ENCODE results near the gene TCL1A. TPM values are rescaled to one million over a fixed set of nuclear protein-coding genes. Genes with fewer than 3 reads are reported as not detected.

The TCL1A gene
- total and polyA plus RNA-seq, 4 donors: 0.14 to 17.2 (median 0.68) TPM

DNA sequence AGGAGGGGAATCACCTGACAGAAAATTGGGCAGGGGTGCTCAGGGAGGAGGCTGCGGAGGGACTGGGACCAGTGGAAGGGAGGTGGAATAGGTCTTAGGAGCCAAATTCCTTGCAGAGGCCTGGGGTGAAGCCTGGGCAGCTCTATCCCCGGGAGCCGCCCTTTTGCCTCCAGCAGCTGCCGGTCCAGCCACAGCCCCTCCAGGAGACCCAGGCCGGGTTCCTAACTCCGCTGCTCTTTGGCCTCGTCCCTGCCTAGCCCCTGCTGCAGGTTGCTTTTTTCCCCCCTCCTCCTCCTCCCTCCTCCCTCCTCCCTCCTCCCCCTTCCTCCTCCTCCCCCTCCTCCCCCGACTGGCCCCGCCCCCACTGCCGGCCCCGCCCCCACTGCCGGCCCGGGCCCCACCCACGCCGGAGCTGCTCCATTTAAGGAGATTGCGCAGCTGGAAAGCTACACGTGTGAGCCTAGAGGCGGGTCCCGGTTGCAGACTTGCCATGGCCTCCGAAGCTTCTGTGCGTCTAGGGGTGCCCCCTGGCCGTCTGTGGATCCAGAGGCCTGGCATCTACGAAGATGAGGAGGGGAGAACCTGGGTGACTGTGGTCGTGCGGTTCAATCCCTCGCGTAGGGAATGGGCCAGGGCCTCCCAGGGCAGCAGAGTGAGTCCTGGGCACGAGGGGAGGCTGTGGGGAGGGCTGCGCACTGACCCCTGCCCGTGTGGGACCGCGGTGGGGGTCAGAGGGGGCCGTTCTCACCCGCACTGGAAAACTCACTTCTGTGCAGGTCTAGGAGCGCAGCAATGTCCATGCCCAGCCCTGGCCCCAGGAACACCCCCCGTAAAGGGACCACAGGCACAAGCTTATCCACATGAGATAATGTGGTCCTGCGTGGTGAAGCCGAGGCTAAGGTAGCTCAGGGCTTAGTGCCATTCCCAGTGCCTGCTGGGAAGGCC is 27.7 kb downstream of the TCL1A start, which contains the start of gene TCL1B:
TSS of gene TCL1B (plus strand) at position 449 of the 945 bp plus-strand sequence. CDS start at position 491, 42 bp downstream.
- H3K36me3 ChIP-seq (ENCODE audit: control insufficient read depth in 4 of 4, insufficient read depth in 3 of 4, low read depth in 1 of 4, low read length in 3 of 4): no peaks in the 10 kb centered on the region
- no peak for DNase-seq (ENCODE audit: low spot score)
- peaks cover 0 to 3% (median 0%) of the 10 kb centered on the region in 4 donors for H3K27me3 ChIP-seq (ENCODE audit: control insufficient read depth in 4 of 4, insufficient read depth in 4 of 4, low read length in 3 of 4)
- H3K9me3 ChIP-seq (ENCODE audit: control insufficient read depth in 4 of 4, low read length in 3 of 4): no peaks in the 10 kb centered on the region
- H3K27ac ChIP-seq (ENCODE audit: low read depth in 1 of 2, low read length in 2 of 2): no peak within 1 kb of the TSS
- no peaks in the 10 kb centered on the region for H3K4me1 ChIP-seq (ENCODE audit: control insufficient read depth in 4 of 4, insufficient read depth in 4 of 4, low read length in 3 of 4)
- TF ChIP-seq HNF4G (IDR thresholded peaks at IDR 0.05) (no peak), SP1 (IDR thresholded peaks at IDR 0.05) (no peak), NR2F2 (IDR thresholded peaks at IDR 0.05) (no peak), GABPA (IDR thresholded peaks at IDR 0.05 in 1 of 2, conservative IDR thresholded peaks at IDR 0.05 in 1 of 2) (no peak), EGR1 (IDR thresholded peaks at IDR 0.05; ENCODE audit: low read depth in 2 of 2) (no peak), YY1 (IDR thresholded peaks at IDR 0.05) (no peak), RAD21 (IDR thresholded peaks at IDR 0.05) (no peak)
- TF ChIP-seq, protein P1, sequence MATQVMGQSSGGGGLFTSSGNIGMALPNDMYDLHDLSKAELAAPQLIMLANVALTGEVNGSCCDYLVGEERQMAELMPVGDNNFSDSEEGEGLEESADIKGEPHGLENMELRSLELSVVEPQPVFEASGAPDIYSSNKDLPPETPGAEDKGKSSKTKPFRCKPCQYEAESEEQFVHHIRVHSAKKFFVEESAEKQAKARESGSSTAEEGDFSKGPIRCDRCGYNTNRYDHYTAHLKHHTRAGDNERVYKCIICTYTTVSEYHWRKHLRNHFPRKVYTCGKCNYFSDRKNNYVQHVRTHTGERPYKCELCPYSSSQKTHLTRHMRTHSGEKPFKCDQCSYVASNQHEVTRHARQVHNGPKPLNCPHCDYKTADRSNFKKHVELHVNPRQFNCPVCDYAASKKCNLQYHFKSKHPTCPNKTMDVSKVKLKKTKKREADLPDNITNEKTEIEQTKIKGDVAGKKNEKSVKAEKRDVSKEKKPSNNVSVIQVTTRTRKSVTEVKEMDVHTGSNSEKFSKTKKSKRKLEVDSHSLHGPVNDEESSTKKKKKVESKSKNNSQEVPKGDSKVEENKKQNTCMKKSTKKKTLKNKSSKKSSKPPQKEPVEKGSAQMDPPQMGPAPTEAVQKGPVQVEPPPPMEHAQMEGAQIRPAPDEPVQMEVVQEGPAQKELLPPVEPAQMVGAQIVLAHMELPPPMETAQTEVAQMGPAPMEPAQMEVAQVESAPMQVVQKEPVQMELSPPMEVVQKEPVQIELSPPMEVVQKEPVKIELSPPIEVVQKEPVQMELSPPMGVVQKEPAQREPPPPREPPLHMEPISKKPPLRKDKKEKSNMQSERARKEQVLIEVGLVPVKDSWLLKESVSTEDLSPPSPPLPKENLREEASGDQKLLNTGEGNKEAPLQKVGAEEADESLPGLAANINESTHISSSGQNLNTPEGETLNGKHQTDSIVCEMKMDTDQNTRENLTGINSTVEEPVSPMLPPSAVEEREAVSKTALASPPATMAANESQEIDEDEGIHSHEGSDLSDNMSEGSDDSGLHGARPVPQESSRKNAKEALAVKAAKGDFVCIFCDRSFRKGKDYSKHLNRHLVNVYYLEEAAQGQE (IDR thresholded peaks at IDR 0.05): no peak
- TF ChIP-seq, protein P2, sequence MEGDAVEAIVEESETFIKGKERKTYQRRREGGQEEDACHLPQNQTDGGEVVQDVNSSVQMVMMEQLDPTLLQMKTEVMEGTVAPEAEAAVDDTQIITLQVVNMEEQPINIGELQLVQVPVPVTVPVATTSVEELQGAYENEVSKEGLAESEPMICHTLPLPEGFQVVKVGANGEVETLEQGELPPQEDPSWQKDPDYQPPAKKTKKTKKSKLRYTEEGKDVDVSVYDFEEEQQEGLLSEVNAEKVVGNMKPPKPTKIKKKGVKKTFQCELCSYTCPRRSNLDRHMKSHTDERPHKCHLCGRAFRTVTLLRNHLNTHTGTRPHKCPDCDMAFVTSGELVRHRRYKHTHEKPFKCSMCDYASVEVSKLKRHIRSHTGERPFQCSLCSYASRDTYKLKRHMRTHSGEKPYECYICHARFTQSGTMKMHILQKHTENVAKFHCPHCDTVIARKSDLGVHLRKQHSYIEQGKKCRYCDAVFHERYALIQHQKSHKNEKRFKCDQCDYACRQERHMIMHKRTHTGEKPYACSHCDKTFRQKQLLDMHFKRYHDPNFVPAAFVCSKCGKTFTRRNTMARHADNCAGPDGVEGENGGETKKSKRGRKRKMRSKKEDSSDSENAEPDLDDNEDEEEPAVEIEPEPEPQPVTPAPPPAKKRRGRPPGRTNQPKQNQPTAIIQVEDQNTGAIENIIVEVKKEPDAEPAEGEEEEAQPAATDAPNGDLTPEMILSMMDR (IDR thresholded peaks at IDR 0.05; ENCODE audit: low read depth, low read length, missing input control): no peak
- H3K9ac ChIP-seq (ENCODE audit: low read depth in 1 of 2, low read length in 2 of 2): no peak within 1 kb of the TSS
- 77% methylated on average over 37 of the region's 38 CpGs for WGBS
- H3K4me3 ChIP-seq (ENCODE audit: low read depth in 1 of 3, low read length in 3 of 3): no peak within 1 kb of the TSS

DNA sequence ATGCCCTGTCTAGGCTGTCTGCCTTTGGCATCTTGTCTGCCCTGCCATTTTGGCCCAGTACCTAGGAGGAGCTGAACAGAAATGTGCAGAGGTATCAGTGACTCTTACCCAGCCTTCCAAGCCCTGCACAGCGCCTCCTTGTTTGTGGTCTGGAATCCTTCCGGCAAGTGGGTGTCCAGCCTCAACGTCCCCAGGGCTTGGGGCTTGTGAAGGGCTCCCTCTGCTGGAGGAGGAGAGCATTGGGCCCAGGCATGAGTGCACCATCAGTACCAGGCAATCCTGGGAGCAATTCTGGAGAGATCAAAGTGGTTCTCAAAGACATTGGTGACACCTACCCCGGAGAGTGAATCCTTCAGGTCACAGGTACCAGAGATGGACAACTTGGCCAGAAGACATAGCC is 30.1 kb downstream of the TCL1A start:
- 32% methylated on average over 4 of the region's 4 CpGs for WGBS

More for the DNA sequence above, 30.1 kb downstream of the TCL1A start:
- Histone ChIP-seq H3K9me3 (ENCODE audit: control insufficient read depth in 4 of 4, low read length in 3 of 4) (no peaks in the 10 kb centered on the region), H3K27ac (ENCODE audit: low read depth in 1 of 2, low read length in 2 of 2) (no peak overlapping the region), H3K4me3 (ENCODE audit: low read depth in 1 of 3, low read length in 3 of 3) (no peak overlapping the region), H3K4me1 (ENCODE audit: control insufficient read depth in 4 of 4, insufficient read depth in 4 of 4, low read length in 3 of 4) (no peaks in the 10 kb centered on the region), H3K27me3 (ENCODE audit: control insufficient read depth in 4 of 4, insufficient read depth in 4 of 4, low read length in 3 of 4) (peaks cover 0 to 3% (median 0%) of the 10 kb centered on the region in 4 donors), H3K9ac (ENCODE audit: low read depth in 1 of 2, low read length in 2 of 2) (no peak overlapping the region), H3K36me3 (ENCODE audit: control insufficient read depth in 4 of 4, insufficient read depth in 3 of 4, low read depth in 1 of 4, low read length in 3 of 4) (no peaks in the 10 kb centered on the region)
- no peak for TF ChIP-seq EGR1 (IDR thresholded peaks at IDR 0.05; ENCODE audit: low read depth in 2 of 2)
- TF ChIP-seq, protein P3, sequence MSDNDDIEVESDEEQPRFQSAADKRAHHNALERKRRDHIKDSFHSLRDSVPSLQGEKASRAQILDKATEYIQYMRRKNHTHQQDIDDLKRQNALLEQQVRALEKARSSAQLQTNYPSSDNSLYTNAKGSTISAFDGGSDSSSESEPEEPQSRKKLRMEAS (IDR thresholded peaks at IDR 0.05): no peak
- TF ChIP-seq, protein P2 (IDR thresholded peaks at IDR 0.05; ENCODE audit: low read depth, low read length, missing input control): peak; percentile 62
- no peak for TF ChIP-seq SP1 (IDR thresholded peaks at IDR 0.05)
- no peak for TF ChIP-seq NR2F2 (IDR thresholded peaks at IDR 0.05)
- TF ChIP-seq YY1 (IDR thresholded peaks at IDR 0.05): no peak
- TF ChIP-seq RAD21 (IDR thresholded peaks at IDR 0.05): peak; percentile 71 to 75
- no peak for TF ChIP-seq HNF4G (IDR thresholded peaks at IDR 0.05)
- DNase-seq (ENCODE audit: low spot score): peak; percentile 55

All from liver (tissue), 9 donors.